ENCODE results near the gene SNAPIN. TPM values are rescaled to one million over a fixed set of nuclear protein-coding genes. Genes with fewer than 3 reads are reported as not detected.
A peak's percentile ranks its signal among the peaks of the same experiment; 100 is the strongest.

SNAPIN gene
- total RNA-seq, 1 experiment from 2014 or later = 74.9 TPM

GRCh38 chr1:153678519-153679336, 20.2 kb downstream of the SNAPIN start, which contains the start of gene NPR1:
NPR1 (plus strand) TSS chr1:153678688; CDS start chr1:153679109, 421 bp downstream.
- no peak for DNase-seq (ENCODE audit: low read depth)

GRCh38 chr1:153679337-153680119, 21.0 kb downstream of the SNAPIN start:
- no peak for DNase-seq (ENCODE audit: low read depth)

GRCh38 chr1:153680120-153680403, 21.6 kb downstream of the SNAPIN start:
- DNase-seq (ENCODE audit: low read depth) = no peak

- DNase-seq (ENCODE audit: low read depth) = no peak
Measured at GRCh38 chr1:153682730-153683129, 24.2 kb downstream of the SNAPIN start.

- DNase-seq (ENCODE audit: low read depth) = peak; percentile 28
Measured at GRCh38 chr1:153683854-153684253, 25.4 kb downstream of the SNAPIN start.

GRCh38 chr1:153684892-153685291, 26.4 kb downstream of the SNAPIN start:
- DNase-seq (ENCODE audit: low read depth) = no peak

GRCh38 chr1:153685544-153686340, 27.2 kb downstream of the SNAPIN start:
- DNase-seq (ENCODE audit: low read depth) = no peak

- DNase-seq (ENCODE audit: low read depth) = no peak
Measured at GRCh38 chr1:153687346-153688125, 29.0 kb downstream of the SNAPIN start.

- no peak for DNase-seq (ENCODE audit: low read depth)
Measured at GRCh38 chr1:153688276-153688675, 29.8 kb downstream of the SNAPIN start.

- no peak for DNase-seq (ENCODE audit: low read depth)
Measured at GRCh38 chr1:153688736-153689328, 30.3 kb downstream of the SNAPIN start.

GRCh38 chr1:153693466-153693865, 35.0 kb downstream of the SNAPIN start:
- DNase-seq (ENCODE audit: low read depth) = no peak

- no peak for DNase-seq (ENCODE audit: low read depth)
Measured at GRCh38 chr1:153696741-153697140, 38.2 kb downstream of the SNAPIN start.

GRCh38 chr1:153697191-153698019, 38.9 kb downstream of the SNAPIN start:
- peak; percentile 32 for DNase-seq (ENCODE audit: low read depth)

- DNase-seq (ENCODE audit: low read depth) = no peak
Measured at GRCh38 chr1:153698020-153698922, 39.8 kb downstream of the SNAPIN start.

- peak; percentile 26 for DNase-seq (ENCODE audit: low read depth)
Measured at GRCh38 chr1:153698923-153699714, 40.6 kb downstream of the SNAPIN start.

- no peak for DNase-seq (ENCODE audit: low read depth)
Measured at GRCh38 chr1:153699768-153700167, 41.3 kb downstream of the SNAPIN start.

- no peak for DNase-seq (ENCODE audit: low read depth)
Measured at GRCh38 chr1:153705484-153705883, 47.0 kb downstream of the SNAPIN start.

GRCh38 chr1:153711026-153711425, 52.5 kb downstream of the SNAPIN start:
- no peak for DNase-seq (ENCODE audit: low read depth)
